ENCODE results near the gene USPL1. TPM values are rescaled to one million over a fixed set of nuclear protein-coding genes. Genes with fewer than 3 reads are reported as not detected.
A peak's percentile ranks its signal among the peaks of the same experiment; 100 is the strongest.

USPL1 gene
- total and polyA plus RNA-seq, 2 of the 13 experiments (the other 11 are each of a cell fraction or from before 2014, with no cell fraction given) = 13.7 to 15.9 TPM

DNA sequence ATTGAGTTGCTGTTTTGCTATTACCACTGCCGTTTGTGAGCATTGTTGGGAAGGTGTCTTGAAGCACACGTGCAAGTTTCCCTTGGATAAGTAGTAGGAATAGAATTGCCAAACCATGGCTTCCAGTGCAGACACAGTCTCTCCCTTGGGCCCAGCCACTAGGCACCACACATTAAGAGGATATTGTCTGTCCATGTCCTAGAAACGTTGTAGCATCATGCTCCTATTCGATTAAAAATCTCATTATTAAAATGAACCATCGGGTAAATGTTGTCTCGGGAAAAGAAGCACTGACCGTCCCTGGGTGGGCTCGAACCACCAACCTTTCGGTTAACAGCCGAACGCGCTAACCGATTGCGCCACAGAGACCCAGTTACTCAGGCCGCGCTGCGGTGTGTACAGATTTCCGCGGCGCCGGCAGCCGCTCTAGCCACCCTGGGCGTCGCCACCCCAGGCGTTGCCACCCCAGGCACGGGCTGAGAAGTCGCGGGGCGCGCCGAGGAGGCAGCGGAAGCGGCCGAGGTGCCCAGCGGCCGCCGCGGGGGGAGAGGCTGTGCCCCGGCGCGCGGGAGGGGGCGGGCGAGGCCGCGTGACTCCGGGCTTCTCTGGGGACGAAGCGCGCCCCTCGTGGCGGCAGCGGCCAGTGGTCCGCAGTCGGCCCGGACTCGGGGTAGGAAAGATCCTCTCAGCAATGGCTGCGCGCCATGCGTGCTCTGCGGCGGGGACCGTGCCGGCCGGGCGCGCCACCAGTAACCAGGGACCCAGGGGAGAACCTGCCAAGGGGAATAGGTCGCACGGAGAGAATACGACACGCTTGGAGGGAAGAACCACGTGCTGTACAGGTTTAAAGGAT, 56.2 kb downstream of the USPL1 start (continued):
- TF ChIP-seq, protein P1, sequence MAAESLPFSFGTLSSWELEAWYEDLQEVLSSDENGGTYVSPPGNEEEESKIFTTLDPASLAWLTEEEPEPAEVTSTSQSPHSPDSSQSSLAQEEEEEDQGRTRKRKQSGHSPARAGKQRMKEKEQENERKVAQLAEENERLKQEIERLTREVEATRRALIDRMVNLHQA (CRISPR knock-in tag; IDR thresholded peaks at IDR 0.05) = no peak
- TF ChIP-seq NR2F2 (IDR thresholded peaks at IDR 0.05; ENCODE audit: borderline replicate concordance, low read depth) (no peak; the same call in 1 of the 2 replicates), HMG20B (CRISPR knock-in tag; conservative IDR thresholded peaks at IDR 0.05) (no peak), JDP2 (CRISPR knock-in tag; IDR thresholded peaks at IDR 0.05; ENCODE audit: borderline replicate concordance) (no peak), ZBTB7A (CRISPR knock-in tag; IDR thresholded peaks at IDR 0.05) (no peak), RFX5 (IDR thresholded peaks at IDR 0.05; ENCODE audit: low read depth, low read length) (peak; percentile 89), NFE2 (CRISPR knock-in tag; IDR thresholded peaks at IDR 0.05) (no peak), HDAC2 (CRISPR knock-in tag; IDR thresholded peaks at IDR 0.05) (no peak; the same call in none of the 2 replicates), ZNF253 (CRISPR knock-in tag; IDR thresholded peaks at IDR 0.05; ENCODE audit: borderline replicate concordance) (no peak; the same call in 1 of the 2 replicates)
- TF ChIP-seq, protein P2, sequence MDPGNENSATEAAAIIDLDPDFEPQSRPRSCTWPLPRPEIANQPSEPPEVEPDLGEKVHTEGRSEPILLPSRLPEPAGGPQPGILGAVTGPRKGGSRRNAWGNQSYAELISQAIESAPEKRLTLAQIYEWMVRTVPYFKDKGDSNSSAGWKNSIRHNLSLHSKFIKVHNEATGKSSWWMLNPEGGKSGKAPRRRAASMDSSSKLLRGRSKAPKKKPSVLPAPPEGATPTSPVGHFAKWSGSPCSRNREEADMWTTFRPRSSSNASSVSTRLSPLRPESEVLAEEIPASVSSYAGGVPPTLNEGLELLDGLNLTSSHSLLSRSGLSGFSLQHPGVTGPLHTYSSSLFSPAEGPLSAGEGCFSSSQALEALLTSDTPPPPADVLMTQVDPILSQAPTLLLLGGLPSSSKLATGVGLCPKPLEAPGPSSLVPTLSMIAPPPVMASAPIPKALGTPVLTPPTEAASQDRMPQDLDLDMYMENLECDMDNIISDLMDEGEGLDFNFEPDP (CRISPR knock-in tag; conservative IDR thresholded peaks at IDR 0.05) = peak; percentile 95
- TF ChIP-seq, protein P3, sequence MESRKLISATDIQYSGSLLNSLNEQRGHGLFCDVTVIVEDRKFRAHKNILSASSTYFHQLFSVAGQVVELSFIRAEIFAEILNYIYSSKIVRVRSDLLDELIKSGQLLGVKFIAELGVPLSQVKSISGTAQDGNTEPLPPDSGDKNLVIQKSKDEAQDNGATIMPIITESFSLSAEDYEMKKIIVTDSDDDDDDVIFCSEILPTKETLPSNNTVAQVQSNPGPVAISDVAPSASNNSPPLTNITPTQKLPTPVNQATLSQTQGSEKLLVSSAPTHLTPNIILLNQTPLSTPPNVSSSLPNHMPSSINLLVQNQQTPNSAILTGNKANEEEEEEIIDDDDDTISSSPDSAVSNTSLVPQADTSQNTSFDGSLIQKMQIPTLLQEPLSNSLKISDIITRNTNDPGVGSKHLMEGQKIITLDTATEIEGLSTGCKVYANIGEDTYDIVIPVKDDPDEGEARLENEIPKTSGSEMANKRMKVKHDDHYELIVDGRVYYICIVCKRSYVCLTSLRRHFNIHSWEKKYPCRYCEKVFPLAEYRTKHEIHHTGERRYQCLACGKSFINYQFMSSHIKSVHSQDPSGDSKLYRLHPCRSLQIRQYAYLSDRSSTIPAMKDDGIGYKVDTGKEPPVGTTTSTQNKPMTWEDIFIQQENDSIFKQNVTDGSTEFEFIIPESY (CRISPR knock-in tag; IDR thresholded peaks at IDR 0.05) = peak; percentile 33; the same call in 1 of the 2 replicates
- TF ChIP-seq, protein P4, sequence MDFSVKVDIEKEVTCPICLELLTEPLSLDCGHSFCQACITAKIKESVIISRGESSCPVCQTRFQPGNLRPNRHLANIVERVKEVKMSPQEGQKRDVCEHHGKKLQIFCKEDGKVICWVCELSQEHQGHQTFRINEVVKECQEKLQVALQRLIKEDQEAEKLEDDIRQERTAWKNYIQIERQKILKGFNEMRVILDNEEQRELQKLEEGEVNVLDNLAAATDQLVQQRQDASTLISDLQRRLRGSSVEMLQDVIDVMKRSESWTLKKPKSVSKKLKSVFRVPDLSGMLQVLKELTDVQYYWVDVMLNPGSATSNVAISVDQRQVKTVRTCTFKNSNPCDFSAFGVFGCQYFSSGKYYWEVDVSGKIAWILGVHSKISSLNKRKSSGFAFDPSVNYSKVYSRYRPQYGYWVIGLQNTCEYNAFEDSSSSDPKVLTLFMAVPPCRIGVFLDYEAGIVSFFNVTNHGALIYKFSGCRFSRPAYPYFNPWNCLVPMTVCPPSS (IDR thresholded peaks at IDR 0.05) = no peak
